ENCODE measurements around the gene PPP1R3F. TPM values are rescaled to one million over a fixed set of nuclear protein-coding genes. Genes with fewer than 3 reads are reported as not detected.

The PPP1R3F gene
- total RNA-seq, 1 experiment from 2014 or later = 1.6 TPM

DNA sequence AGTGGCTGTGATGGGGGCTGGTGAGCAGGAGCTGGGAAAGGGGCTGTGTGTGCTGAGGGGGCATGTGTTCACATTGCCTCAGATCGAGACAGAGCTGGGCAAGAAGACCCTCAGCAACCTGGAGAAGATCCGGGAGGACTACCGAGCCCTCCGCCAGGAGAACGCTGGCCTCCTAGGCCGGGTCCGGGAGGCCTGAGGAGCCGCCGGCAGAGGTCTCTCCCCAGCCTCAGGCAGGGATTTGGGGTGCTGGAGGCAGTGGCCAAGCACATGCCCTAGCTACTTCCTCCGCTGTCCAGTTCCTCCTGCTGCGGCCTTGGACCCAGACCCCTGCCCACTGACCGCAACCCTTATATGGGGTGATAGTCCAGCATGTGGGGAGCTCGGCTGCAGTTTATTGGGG lies 19.5 kb upstream of the PPP1R3F start:
- POLR2A ChIA-PET = no interaction called here
- Histone ChIP-seq H3K4me1 (ENCODE audit: control insufficient read depth in 1 of 2, insufficient read depth in 2 of 2, low read length in 2 of 2) (no peaks in the 10 kb centered on the region), H3K9me2 (ENCODE audit: insufficient read depth) (no peaks in the 10 kb centered on the region), H3K79me2 (ENCODE audit: insufficient read depth, low read length) (no peaks in the 10 kb centered on the region), H3K36me3 (ENCODE audit: control insufficient read depth in 1 of 2, insufficient read depth in 2 of 2, low read length in 2 of 2) (no peaks in the 10 kb centered on the region), H3K27me3 (ENCODE audit: insufficient read depth, low read length) (no peaks in the 10 kb centered on the region), H4K20me1 (ENCODE audit: insufficient read depth) (no peaks in the 10 kb centered on the region), H3K4me3 (replicated peaks in 1 of 2; ENCODE audit: low read depth in 1 of 2, low read length in 2 of 2) (no peak overlapping the region), H3K4me2 (ENCODE audit: low read length) (no peak overlapping the region), H2AFZ (ENCODE audit: low read depth, low read length, poor library complexity, severe bottlenecking) (no peak overlapping the region), H3K9ac (ENCODE audit: low read length) (no peak overlapping the region), H3K27ac (ENCODE audit: low read depth, low read length) (no peak overlapping the region), H3K9me3 (ENCODE audit: control insufficient read depth in 1 of 2, insufficient read depth in 1 of 2, low read depth in 1 of 2, low read length in 2 of 2) (no peaks in the 10 kb centered on the region)
- BruUV-seq (replicated peaks) = no TSS peak
- DNase-seq (ENCODE audit: low read depth, low spot score) (no peak), ATAC-seq (no peak)
- CTCF ChIA-PET = no interaction called here
- intact Hi-C loops (cut with micrococcal nuclease) = no loop called here
- TF ChIP-seq CBX3 (IDR thresholded peaks at IDR 0.05; ENCODE audit: low read depth) (no peak), RAD21 (IDR thresholded peaks at IDR 0.05; ENCODE audit: low read depth) (no peak), EZH2 (IDR thresholded peaks at IDR 0.05) (no peak), SIN3A (IDR thresholded peaks at IDR 0.05; ENCODE audit: low read depth) (no peak), FOSL1 (IDR thresholded peaks at IDR 0.05; ENCODE audit: low read depth) (no peak), SRF (IDR thresholded peaks at IDR 0.05; ENCODE audit: low read depth) (no peak), TCF7L2 (IDR thresholded peaks at IDR 0.05; ENCODE audit: borderline replicate concordance, extremely low read depth, insufficient read depth, insufficient read length) (no peak), ELF1 (IDR thresholded peaks at IDR 0.05; ENCODE audit: borderline replicate concordance, low read depth) (no peak), YY1 (IDR thresholded peaks at IDR 0.05; ENCODE audit: extremely low read depth, insufficient replicate concordance, low read depth, low read length) (no peak), EZH2phosphoT487 (IDR thresholded peaks at IDR 0.05; ENCODE audit: borderline replicate concordance) (no peak), SP1 (IDR thresholded peaks at IDR 0.05; ENCODE audit: low read depth) (no peak), CEBPB (IDR thresholded peaks at IDR 0.05; ENCODE audit: low read depth) (no peak)
- RAD21 ChIA-PET (ENCODE audit: low non-redundant PET in 1 of 2, low total read pairs in 2 of 2, uncharacterized antibody in 2 of 2, unreplicated experiment in 2 of 2) = no interaction called here

DNA sequence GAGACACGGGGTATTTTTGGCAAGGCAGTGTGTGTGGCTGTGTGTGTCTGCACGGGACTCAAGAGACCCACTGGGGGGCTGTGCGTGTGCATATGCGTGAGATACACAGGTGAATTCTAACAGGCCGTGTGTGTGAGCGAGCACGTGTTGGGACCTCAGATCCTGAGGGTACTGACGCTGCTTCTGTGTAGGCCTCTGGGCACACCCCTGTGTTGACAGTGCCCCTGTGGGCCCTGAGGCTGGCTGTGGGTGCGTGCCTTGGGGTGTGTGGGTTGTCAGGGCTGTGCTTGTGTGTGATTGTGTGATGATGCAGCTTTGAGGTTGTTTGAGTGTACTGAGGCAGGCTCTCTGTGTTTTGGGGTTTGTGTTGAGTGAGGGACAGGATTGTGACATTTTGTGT lies 19.0 kb upstream of the PPP1R3F start:
- ChIA-PET CTCF (no interaction called here), POLR2A (no interaction called here), RAD21 (ENCODE audit: low non-redundant PET in 1 of 2, low total read pairs in 2 of 2, uncharacterized antibody in 2 of 2, unreplicated experiment in 2 of 2) (no interaction called here)
- Histone ChIP-seq H3K79me2 (ENCODE audit: insufficient read depth, low read length) (no peaks in the 10 kb centered on the region), H3K4me1 (ENCODE audit: control insufficient read depth in 1 of 2, insufficient read depth in 2 of 2, low read length in 2 of 2) (no peaks in the 10 kb centered on the region), H3K27me3 (ENCODE audit: insufficient read depth, low read length) (no peaks in the 10 kb centered on the region), H3K4me3 (replicated peaks in 1 of 2; ENCODE audit: low read depth in 1 of 2, low read length in 2 of 2) (no peak overlapping the region), H4K20me1 (ENCODE audit: insufficient read depth) (no peaks in the 10 kb centered on the region), H3K9me3 (ENCODE audit: control insufficient read depth in 1 of 2, insufficient read depth in 1 of 2, low read depth in 1 of 2, low read length in 2 of 2) (no peaks in the 10 kb centered on the region), H3K9ac (ENCODE audit: low read length) (no peak overlapping the region), H2AFZ (ENCODE audit: low read depth, low read length, poor library complexity, severe bottlenecking) (no peak overlapping the region), H3K27ac (ENCODE audit: low read depth, low read length) (no peak overlapping the region), H3K4me2 (ENCODE audit: low read length) (no peak overlapping the region), H3K36me3 (ENCODE audit: control insufficient read depth in 1 of 2, insufficient read depth in 2 of 2, low read length in 2 of 2) (no peaks in the 10 kb centered on the region), H3K9me2 (ENCODE audit: insufficient read depth) (no peaks in the 10 kb centered on the region)
- intact Hi-C loops (cut with micrococcal nuclease) = no loop called here
- ATAC-seq (no peak), DNase-seq (ENCODE audit: low read depth, low spot score) (no peak)
- no TSS peak for BruUV-seq (replicated peaks)
- TF ChIP-seq POLR2A (IDR thresholded peaks at IDR 0.05; ENCODE audit: borderline replicate concordance, extremely low read depth, insufficient read depth, insufficient read length) = no peak
- TF ChIP-seq YY1 (IDR thresholded peaks at IDR 0.05; ENCODE audit: extremely low read depth, insufficient replicate concordance, low read depth, low read length) = no peak
- TF ChIP-seq, protein P1, sequence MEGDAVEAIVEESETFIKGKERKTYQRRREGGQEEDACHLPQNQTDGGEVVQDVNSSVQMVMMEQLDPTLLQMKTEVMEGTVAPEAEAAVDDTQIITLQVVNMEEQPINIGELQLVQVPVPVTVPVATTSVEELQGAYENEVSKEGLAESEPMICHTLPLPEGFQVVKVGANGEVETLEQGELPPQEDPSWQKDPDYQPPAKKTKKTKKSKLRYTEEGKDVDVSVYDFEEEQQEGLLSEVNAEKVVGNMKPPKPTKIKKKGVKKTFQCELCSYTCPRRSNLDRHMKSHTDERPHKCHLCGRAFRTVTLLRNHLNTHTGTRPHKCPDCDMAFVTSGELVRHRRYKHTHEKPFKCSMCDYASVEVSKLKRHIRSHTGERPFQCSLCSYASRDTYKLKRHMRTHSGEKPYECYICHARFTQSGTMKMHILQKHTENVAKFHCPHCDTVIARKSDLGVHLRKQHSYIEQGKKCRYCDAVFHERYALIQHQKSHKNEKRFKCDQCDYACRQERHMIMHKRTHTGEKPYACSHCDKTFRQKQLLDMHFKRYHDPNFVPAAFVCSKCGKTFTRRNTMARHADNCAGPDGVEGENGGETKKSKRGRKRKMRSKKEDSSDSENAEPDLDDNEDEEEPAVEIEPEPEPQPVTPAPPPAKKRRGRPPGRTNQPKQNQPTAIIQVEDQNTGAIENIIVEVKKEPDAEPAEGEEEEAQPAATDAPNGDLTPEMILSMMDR (IDR thresholded peaks at IDR 0.05 in 2 of 3, conservative IDR thresholded peaks at IDR 0.05 in 1 of 3; ENCODE audit: borderline replicate concordance in 1 of 3, insufficient read depth in 1 of 3, low read depth in 2 of 3, low read length in 2 of 3) = no peak
- no peak for TF ChIP-seq ELF1 (IDR thresholded peaks at IDR 0.05; ENCODE audit: borderline replicate concordance, low read depth)
- no peak for TF ChIP-seq POLR2AphosphoS5 (IDR thresholded peaks at IDR 0.05; ENCODE audit: low read depth, low read length)
- no peak for TF ChIP-seq ZFX (IDR thresholded peaks at IDR 0.05)
- TF ChIP-seq, protein P2, sequence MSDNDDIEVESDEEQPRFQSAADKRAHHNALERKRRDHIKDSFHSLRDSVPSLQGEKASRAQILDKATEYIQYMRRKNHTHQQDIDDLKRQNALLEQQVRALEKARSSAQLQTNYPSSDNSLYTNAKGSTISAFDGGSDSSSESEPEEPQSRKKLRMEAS (IDR thresholded peaks at IDR 0.05) = no peak
- no peak for TF ChIP-seq ZNF274 (IDR thresholded peaks at IDR 0.05; ENCODE audit: low read depth, low read length)
- TF ChIP-seq RAD21 (IDR thresholded peaks at IDR 0.05; ENCODE audit: low read depth) = no peak

Measured in HCT116 (cell line).